Hypothalamus (tissue), 51 donors: ENCODE results near the gene SPTB.
"Not testable (repeated sequence)": the region's sequence is repeated elsewhere in the genome, so short reads cannot be mapped to it uniquely, and the experiment has no call there.

Experiments
- DNase-seq, 51 donors: peaks; one replicate each; lab custom pipeline; 2025; lab: John Stamatoyannopoulos, UW

The SPTB gene

GRCh38 chr14:64825006-64825405 is 54.7 kb downstream of the SPTB start:
- DNase-seq = no peak

- DNase-seq = no peak
These were observed 55.2 kb downstream of the SPTB start for GRCh38 chr14:64824471-64824870.

GRCh38 chr14:64823305-64823861 is 56.3 kb downstream of the SPTB start:
- peak in 49 of 51 donors; percentile 6 to 79 (median 52) for DNase-seq

- DNase-seq = no peak
These were observed 58.1 kb downstream of the SPTB start for GRCh38 chr14:64821651-64822050.

- DNase-seq = no peak
These were observed 61.6 kb downstream of the SPTB start for GRCh38 chr14:64818151-64818550.

GRCh38 chr14:64817631-64818030 is 62.1 kb downstream of the SPTB start:
- DNase-seq = no peak

- no peak for DNase-seq
These were observed 63.4 kb downstream of the SPTB start for GRCh38 chr14:64816221-64816783.

- DNase-seq = no peak
These were observed 64.5 kb downstream of the SPTB start for GRCh38 chr14:64815257-64815656.

- peak in 1 of 51 donors; percentile 14 for DNase-seq
These were observed 67.3 kb downstream of the SPTB start for GRCh38 chr14:64812412-64812811.

- no peak for DNase-seq
These were observed 68.0 kb downstream of the SPTB start for GRCh38 chr14:64811676-64812075.

GRCh38 chr14:64808449-64808848 is 71.3 kb downstream of the SPTB start:
- DNase-seq = no peak

GRCh38 chr14:64807551-64807950 is 72.2 kb downstream of the SPTB start:
- peak in 1 of 51 donors; percentile 11 for DNase-seq

GRCh38 chr14:64806862-64807495 is 72.7 kb downstream of the SPTB start:
- no peak for DNase-seq

GRCh38 chr14:64806202-64806861 is 73.4 kb downstream of the SPTB start:
- no peak for DNase-seq

- DNase-seq = not testable (repeated sequence)
These were observed 74.1 kb downstream of the SPTB start for GRCh38 chr14:64805646-64806045.

GRCh38 chr14:64804754-64805260 is 74.9 kb downstream of the SPTB start:
- DNase-seq = no peak

- DNase-seq = peak in 8 of 51 donors; percentile 3 to 23 (median 12)
These were observed 77.9 kb downstream of the SPTB start for GRCh38 chr14:64801800-64802199.

- DNase-seq = no peak
These were observed 78.7 kb downstream of the SPTB start for GRCh38 chr14:64801046-64801445.

GRCh38 chr14:64800000-64800399 is 79.7 kb downstream of the SPTB start:
- peak in 4 of 51 donors; percentile 2 to 39 (median 6) for DNase-seq

- DNase-seq = no peak
These were observed 80.2 kb downstream of the SPTB start for GRCh38 chr14:64799555-64799954.

GRCh38 chr14:64796369-64796768 is 83.3 kb downstream of the SPTB start:
- DNase-seq = no peak

GRCh38 chr14:64795921-64796320 is 83.8 kb downstream of the SPTB start:
- no peak for DNase-seq
